ENCODE results near the gene BST1. TPM values are rescaled to one million over a fixed set of nuclear protein-coding genes. Genes with fewer than 3 reads are reported as not detected.

Gene BST1
- total and polyA plus RNA-seq, 9 donors = 4.0 to 7.9 (median 4.9) TPM

DNA sequence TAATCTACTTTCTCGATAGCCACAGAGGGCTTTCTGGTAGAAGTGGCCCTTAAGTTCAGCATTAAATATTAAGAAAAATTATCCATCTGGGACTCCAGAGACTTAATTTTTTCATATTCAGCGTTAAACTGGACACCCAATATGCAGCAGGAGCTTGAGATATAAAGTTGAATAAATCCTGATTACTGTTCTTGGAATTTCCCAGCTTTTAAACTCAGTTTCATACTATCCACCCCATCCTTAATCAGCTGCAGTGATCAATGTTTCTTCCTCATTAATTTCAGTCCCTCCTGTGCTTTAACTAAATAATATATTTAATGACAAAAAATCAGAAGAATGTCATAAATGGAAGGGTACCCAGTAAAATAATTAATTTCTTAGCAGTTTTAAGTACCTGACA, 44.1 kb upstream of the BST1 start:
- Histone ChIP-seq H3K36me3 (ENCODE audit: control insufficient read depth, insufficient read depth, low read length) (no peaks in the 10 kb centered on the region), H3K27me3 (ENCODE audit: control insufficient read depth, insufficient read depth, low read length) (no peaks in the 10 kb centered on the region), H3K9me3 (replicated peaks; ENCODE audit: control insufficient read depth, low read depth, low read length) (no peaks in the 10 kb centered on the region), H3K4me1 (ENCODE audit: control insufficient read depth, insufficient read depth, low read length) (peaks cover 8% of the 10 kb centered on the region), H3K4me3 (ENCODE audit: low read length) (no peak overlapping the region), H3K27ac (ENCODE audit: low read length) (no peak overlapping the region)
- no CpG with 5 or more reads among the region's 2 CpGs for WGBS (ENCODE audit: insufficient coverage)
- no peak for DNase-seq

DNA sequence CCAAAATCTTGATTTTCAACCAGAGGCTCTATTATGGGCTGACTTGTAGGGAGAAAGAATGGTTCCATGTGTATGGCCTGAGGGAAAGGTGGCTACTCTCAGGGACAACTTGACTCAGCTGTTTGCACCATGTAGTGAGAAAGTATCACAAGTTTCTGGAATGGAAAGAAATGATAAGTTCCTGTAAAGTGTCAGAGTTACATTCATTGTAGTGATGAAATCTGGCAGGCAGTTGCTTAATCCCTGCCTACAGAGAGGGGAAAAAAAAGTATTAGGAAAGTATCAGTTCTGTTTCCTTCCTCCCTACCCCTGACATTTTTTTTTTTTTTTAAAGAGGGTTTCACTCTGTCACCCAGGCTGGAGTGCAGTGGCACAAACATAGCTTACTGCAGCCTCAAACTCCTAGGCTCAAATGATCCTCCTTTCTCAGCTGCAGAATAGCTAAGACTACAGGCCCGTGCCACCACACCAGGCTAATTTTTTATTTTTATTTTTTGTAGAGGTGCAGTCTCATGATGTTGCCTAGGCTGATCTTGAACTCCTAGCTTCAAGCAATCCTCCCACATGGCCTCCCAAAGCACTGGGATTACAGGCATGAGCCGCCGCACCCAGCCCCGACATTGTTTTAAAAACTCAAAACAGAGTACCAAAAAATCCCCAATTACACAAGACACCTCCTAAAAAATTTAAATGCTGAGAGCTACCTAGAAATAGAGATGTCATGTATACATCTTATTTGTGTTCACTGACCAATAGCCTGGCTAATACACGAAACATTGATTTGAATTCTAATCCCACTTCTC, 42.9 kb upstream of the BST1 start:
- H3K4me3 ChIP-seq (ENCODE audit: low read length) = no peak overlapping the region
- H3K27me3 ChIP-seq (ENCODE audit: control insufficient read depth, insufficient read depth, low read length) = no peaks in the 10 kb centered on the region
- no peaks in the 10 kb centered on the region for H3K9me3 ChIP-seq (replicated peaks; ENCODE audit: control insufficient read depth, low read depth, low read length)
- H3K36me3 ChIP-seq (ENCODE audit: control insufficient read depth, insufficient read depth, low read length) = no peaks in the 10 kb centered on the region
- peak overlapping the region; percentile 11 for H3K27ac ChIP-seq (ENCODE audit: low read length)
- H3K4me1 ChIP-seq (ENCODE audit: control insufficient read depth, insufficient read depth, low read length) = peaks cover 5% of the 10 kb centered on the region
- peak; percentile 76 for DNase-seq
- WGBS (ENCODE audit: insufficient coverage) = no CpG with 5 or more reads among the region's 5 CpGs

DNA sequence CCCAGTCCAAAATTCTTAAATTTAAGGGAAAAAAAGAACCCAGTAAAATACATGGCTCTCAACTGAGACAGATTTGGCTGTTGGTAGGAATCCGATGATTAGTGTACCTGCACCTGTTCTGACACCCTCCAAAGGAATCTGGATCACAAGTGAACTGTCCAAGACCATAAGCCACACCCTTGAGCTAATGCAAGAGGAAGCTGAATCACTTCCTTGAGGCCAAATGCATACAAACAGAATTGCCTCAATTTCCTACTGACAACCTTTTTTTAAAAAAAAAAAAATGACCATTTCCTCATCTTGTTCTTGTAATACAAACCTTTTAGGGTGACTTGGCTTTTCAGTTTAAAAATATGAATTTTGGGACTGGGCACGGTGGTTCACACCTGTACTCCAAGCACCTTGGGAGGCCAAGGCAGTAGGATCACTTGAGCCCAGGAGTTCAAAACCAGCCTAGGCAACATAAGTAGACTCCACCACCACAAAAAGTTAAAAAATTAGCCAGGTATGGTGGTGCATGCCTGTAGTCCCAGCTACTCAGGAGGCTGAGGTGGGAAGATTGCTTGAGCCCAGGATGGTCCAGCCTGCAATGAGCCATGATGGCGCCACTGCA, 37.0 kb upstream of the BST1 start:
- WGBS (ENCODE audit: insufficient coverage) = no CpG with 5 or more reads among the region's 3 CpGs
- Histone ChIP-seq H3K27me3 (ENCODE audit: control insufficient read depth, insufficient read depth, low read length) (no peaks in the 10 kb centered on the region), H3K36me3 (ENCODE audit: control insufficient read depth, insufficient read depth, low read length) (no peaks in the 10 kb centered on the region), H3K4me3 (ENCODE audit: low read length) (no peak overlapping the region), H3K9me3 (replicated peaks; ENCODE audit: control insufficient read depth, low read depth, low read length) (no peaks in the 10 kb centered on the region), H3K4me1 (ENCODE audit: control insufficient read depth, insufficient read depth, low read length) (no peaks in the 10 kb centered on the region), H3K27ac (ENCODE audit: low read length) (no peak overlapping the region)
- DNase-seq = peak; percentile 47

- no peak overlapping the region for H3K27ac ChIP-seq (ENCODE audit: low read length)
- no peaks in the 10 kb centered on the region for H3K4me1 ChIP-seq (ENCODE audit: control insufficient read depth, insufficient read depth, low read length)
- H3K4me3 ChIP-seq (ENCODE audit: low read length) = no peak overlapping the region
- H3K27me3 ChIP-seq (ENCODE audit: control insufficient read depth, insufficient read depth, low read length) = no peaks in the 10 kb centered on the region
- WGBS (ENCODE audit: insufficient coverage) = 94% methylated on average over 2 of the region's 4 CpGs
- no peak for DNase-seq
- no peaks in the 10 kb centered on the region for H3K36me3 ChIP-seq (ENCODE audit: control insufficient read depth, insufficient read depth, low read length)
- no peaks in the 10 kb centered on the region for H3K9me3 ChIP-seq (replicated peaks; ENCODE audit: control insufficient read depth, low read depth, low read length)
Measured at GRCh38 chr4:15667006-15667405, 35.9 kb upstream of the BST1 start.

DNA sequence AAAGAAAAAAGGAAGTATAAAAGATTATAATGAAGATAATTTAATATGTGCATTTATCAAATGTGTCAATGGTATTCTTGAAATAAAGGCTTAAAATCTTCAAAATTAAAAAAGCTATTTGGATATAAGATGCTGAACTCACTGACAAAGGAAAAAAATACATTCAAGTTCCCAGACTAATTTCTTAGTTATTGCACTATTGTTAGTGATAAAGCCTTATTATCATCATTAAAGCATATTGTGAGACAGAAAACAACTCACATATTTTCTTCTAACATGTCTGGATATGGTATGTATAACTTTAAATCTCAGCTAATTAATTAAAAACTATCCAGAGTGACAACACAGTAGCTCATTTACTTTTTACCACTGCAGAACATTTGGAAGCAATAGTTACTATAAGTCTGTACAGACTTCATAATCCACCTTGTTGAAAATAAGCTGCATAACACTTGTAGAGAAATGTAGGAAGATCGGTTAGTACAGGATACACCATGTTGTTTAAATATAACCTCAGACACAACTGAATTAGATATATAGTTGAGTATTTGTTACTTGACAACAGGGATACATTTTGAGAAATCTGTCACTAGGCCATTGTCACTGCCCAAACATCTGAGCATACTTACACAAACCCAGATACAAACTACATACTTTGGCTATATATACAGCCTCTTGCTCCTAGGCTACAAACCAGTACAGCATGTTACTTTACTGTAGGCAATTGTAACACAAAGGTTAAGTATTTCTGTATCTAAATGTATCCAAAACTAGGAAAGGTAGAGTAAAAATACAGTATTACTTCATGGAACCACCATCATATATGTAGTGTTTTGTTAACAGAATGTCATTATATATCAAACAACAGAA, 34.1 kb upstream of the BST1 start:
- WGBS (ENCODE audit: insufficient coverage) = no CpG with 5 or more reads among the region's 1 CpG
- Histone ChIP-seq H3K27me3 (ENCODE audit: control insufficient read depth, insufficient read depth, low read length) (no peaks in the 10 kb centered on the region), H3K27ac (ENCODE audit: low read length) (no peak overlapping the region), H3K4me3 (ENCODE audit: low read length) (no peak overlapping the region), H3K9me3 (replicated peaks; ENCODE audit: control insufficient read depth, low read depth, low read length) (no peaks in the 10 kb centered on the region), H3K36me3 (ENCODE audit: control insufficient read depth, insufficient read depth, low read length) (no peaks in the 10 kb centered on the region), H3K4me1 (ENCODE audit: control insufficient read depth, insufficient read depth, low read length) (no peaks in the 10 kb centered on the region)
- no peak for DNase-seq

GRCh38 chr4:15670576-15670975, 32.3 kb upstream of the BST1 start:
- no peaks in the 10 kb centered on the region for H3K27me3 ChIP-seq (ENCODE audit: control insufficient read depth, insufficient read depth, low read length)
- no peaks in the 10 kb centered on the region for H3K9me3 ChIP-seq (replicated peaks; ENCODE audit: control insufficient read depth, low read depth, low read length)
- DNase-seq = no peak
- H3K27ac ChIP-seq (ENCODE audit: low read length) = no peak overlapping the region
- H3K4me3 ChIP-seq (ENCODE audit: low read length) = no peak overlapping the region
- no peaks in the 10 kb centered on the region for H3K4me1 ChIP-seq (ENCODE audit: control insufficient read depth, insufficient read depth, low read length)
- no peaks in the 10 kb centered on the region for H3K36me3 ChIP-seq (ENCODE audit: control insufficient read depth, insufficient read depth, low read length)
- WGBS (ENCODE audit: insufficient coverage) = no CpG with 5 or more reads among the region's 3 CpGs

DNA sequence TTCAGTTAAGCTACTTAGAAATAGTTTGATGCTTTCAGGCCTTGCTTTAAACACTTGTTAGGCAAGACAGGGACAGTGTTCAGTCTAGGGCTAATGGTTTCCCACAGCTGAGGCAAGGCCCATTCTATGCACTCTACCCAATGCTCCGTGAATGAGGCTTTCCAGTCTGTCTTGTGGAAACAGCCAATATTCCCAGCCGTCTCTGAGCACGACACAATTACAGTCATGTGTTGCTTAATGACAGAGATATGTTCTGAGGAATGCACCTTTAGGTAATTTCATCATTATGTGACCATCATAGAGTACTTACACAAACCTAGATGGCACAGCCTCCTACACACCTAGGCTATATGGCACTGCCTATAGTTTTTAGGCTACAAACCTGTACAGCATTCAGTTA, 30.8 kb upstream of the BST1 start:
- no peak overlapping the region for H3K27ac ChIP-seq (ENCODE audit: low read length)
- WGBS (ENCODE audit: insufficient coverage) = no CpG with 5 or more reads among the region's 3 CpGs
- no peaks in the 10 kb centered on the region for H3K36me3 ChIP-seq (ENCODE audit: control insufficient read depth, insufficient read depth, low read length)
- no peaks in the 10 kb centered on the region for H3K27me3 ChIP-seq (ENCODE audit: control insufficient read depth, insufficient read depth, low read length)
- H3K9me3 ChIP-seq (replicated peaks; ENCODE audit: control insufficient read depth, low read depth, low read length) = no peaks in the 10 kb centered on the region
- H3K4me1 ChIP-seq (ENCODE audit: control insufficient read depth, insufficient read depth, low read length) = no peaks in the 10 kb centered on the region
- DNase-seq = no peak
- no peak overlapping the region for H3K4me3 ChIP-seq (ENCODE audit: low read length)

GRCh38 chr4:15673337-15673736, 29.5 kb upstream of the BST1 start:
- no peaks in the 10 kb centered on the region for H3K36me3 ChIP-seq (ENCODE audit: control insufficient read depth, insufficient read depth, low read length)
- WGBS (ENCODE audit: insufficient coverage) = no CpG with 5 or more reads among the region's 1 CpG
- H3K4me3 ChIP-seq (ENCODE audit: low read length) = no peak overlapping the region
- no peak for DNase-seq
- H3K27me3 ChIP-seq (ENCODE audit: control insufficient read depth, insufficient read depth, low read length) = no peaks in the 10 kb centered on the region
- H3K4me1 ChIP-seq (ENCODE audit: control insufficient read depth, insufficient read depth, low read length) = no peaks in the 10 kb centered on the region
- no peaks in the 10 kb centered on the region for H3K9me3 ChIP-seq (replicated peaks; ENCODE audit: control insufficient read depth, low read depth, low read length)
- no peak overlapping the region for H3K27ac ChIP-seq (ENCODE audit: low read length)

GRCh38 chr4:15674046-15674445, 28.8 kb upstream of the BST1 start:
- WGBS (ENCODE audit: insufficient coverage) = no CpG with 5 or more reads among the region's 2 CpGs
- H3K27ac ChIP-seq (ENCODE audit: low read length) = no peak overlapping the region
- DNase-seq = no peak
- H3K9me3 ChIP-seq (replicated peaks; ENCODE audit: control insufficient read depth, low read depth, low read length) = no peaks in the 10 kb centered on the region
- no peaks in the 10 kb centered on the region for H3K36me3 ChIP-seq (ENCODE audit: control insufficient read depth, insufficient read depth, low read length)
- no peaks in the 10 kb centered on the region for H3K4me1 ChIP-seq (ENCODE audit: control insufficient read depth, insufficient read depth, low read length)
- no peaks in the 10 kb centered on the region for H3K27me3 ChIP-seq (ENCODE audit: control insufficient read depth, insufficient read depth, low read length)
- H3K4me3 ChIP-seq (ENCODE audit: low read length) = no peak overlapping the region

DNA sequence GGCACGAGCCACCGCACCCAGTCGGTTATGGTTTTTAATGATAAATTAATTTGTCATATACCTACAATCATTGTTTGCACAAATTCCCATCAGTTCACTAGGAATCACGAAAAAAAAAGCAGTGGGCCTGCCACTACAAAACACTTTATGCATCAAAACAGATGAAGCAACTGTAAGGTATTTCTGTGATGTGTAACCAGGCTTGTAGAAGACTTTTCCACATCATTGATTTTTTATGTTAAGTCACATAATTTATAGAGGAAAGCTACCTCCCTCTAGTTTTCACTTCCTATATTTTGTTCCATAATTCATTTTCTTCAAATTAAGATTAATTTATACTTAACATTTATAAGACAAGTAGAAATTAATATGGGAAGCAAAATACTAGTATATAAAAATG, 27.9 kb upstream of the BST1 start:
- Histone ChIP-seq H3K4me1 (ENCODE audit: control insufficient read depth, insufficient read depth, low read length) (no peaks in the 10 kb centered on the region), H3K36me3 (ENCODE audit: control insufficient read depth, insufficient read depth, low read length) (no peaks in the 10 kb centered on the region), H3K27ac (ENCODE audit: low read length) (no peak overlapping the region), H3K4me3 (ENCODE audit: low read length) (no peak overlapping the region), H3K9me3 (replicated peaks; ENCODE audit: control insufficient read depth, low read depth, low read length) (no peaks in the 10 kb centered on the region), H3K27me3 (ENCODE audit: control insufficient read depth, insufficient read depth, low read length) (no peaks in the 10 kb centered on the region)
- no CpG with 5 or more reads among the region's 4 CpGs for WGBS (ENCODE audit: insufficient coverage)
- DNase-seq = no peak
